ENCODE data around the gene ATPAF1. TPM values are rescaled to one million over a fixed set of nuclear protein-coding genes. Genes with fewer than 3 reads are reported as not detected.

ATPAF1 gene, protein sequence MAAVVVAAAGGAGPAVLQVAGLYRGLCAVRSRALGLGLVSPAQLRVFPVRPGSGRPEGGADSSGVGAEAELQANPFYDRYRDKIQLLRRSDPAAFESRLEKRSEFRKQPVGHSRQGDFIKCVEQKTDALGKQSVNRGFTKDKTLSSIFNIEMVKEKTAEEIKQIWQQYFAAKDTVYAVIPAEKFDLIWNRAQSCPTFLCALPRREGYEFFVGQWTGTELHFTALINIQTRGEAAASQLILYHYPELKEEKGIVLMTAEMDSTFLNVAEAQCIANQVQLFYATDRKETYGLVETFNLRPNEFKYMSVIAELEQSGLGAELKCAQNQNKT
- total RNA-seq, result 38.4 and 49.8 TPM in 2 replicates

DNA sequence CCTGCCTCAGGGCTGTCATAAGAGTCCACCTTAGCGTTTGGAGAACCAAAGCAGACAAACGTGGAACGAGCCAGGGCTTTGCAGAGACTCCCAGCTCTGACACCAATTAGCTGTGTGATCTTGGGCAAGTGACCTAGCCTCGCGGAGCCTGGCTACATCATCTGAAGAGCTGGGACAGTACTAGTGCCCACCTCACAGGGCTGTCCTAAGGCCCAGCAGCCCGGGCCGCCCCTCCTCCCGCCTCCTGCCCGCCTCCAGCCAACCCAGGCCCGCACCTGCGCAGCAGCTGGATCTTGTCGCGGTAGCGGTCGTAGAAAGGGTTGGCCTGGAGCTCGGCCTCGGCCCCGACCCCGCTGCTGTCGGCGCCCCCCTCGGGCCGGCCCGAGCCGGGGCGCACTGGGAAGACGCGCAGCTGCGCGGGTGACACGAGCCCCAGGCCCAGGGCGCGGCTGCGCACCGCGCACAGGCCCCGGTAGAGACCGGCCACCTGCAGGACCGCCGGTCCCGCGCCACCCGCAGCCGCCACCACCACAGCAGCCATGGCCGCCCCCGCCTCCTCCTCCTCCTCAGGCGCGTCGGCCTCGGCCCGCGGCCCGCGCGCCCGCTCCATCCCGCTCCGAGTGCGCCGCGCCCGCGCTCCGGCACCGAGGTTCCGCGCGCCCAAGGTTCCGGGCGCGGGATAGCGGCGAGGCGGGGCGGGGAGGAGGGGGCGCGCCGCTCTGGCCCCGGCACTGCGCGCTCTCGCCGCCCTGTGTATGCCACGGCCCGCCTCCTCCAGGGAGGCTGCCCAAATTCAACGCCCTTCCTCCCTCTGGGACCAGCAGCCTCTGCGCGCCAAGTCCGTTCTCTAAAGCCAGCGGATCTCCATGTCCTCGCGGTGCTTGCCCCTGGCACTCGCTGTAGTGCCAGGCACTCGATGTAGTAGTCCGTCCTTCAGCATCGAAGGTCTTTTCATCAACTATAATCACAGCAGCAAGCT lies at the start of gene ATPAF1:
Gene ATPAF1, minus strand, starts transcription at position 583 of the 979 bp plus-strand sequence. Its CDS starts 42 bp downstream, at position 541.

DNA sequence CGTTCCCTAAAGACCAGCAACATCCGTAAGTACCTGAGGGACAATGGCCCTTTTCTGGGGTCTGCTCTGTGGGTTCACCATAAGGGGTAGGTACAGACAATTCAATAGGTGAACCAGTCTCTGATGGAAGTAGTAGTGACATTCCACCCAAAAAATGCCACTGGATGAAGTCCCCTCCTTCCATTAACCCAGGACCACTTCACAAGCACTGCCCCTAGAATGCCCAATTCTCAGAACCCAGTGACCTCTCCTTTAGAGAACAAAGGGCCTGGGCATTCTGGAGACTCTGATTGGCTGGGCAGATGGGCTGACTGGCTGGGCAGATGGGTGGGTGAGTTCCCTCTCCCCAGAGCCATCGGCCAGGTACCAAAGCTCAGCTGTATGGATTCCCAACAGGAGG lies 3.4 kb upstream of the ATPAF1 start, which contains the start of gene TEX38:
Gene TEX38, plus strand, starts transcription at position 301 of the 400 bp plus-strand sequence. Its CDS starts 81 bp downstream, at position 382.

DNA sequence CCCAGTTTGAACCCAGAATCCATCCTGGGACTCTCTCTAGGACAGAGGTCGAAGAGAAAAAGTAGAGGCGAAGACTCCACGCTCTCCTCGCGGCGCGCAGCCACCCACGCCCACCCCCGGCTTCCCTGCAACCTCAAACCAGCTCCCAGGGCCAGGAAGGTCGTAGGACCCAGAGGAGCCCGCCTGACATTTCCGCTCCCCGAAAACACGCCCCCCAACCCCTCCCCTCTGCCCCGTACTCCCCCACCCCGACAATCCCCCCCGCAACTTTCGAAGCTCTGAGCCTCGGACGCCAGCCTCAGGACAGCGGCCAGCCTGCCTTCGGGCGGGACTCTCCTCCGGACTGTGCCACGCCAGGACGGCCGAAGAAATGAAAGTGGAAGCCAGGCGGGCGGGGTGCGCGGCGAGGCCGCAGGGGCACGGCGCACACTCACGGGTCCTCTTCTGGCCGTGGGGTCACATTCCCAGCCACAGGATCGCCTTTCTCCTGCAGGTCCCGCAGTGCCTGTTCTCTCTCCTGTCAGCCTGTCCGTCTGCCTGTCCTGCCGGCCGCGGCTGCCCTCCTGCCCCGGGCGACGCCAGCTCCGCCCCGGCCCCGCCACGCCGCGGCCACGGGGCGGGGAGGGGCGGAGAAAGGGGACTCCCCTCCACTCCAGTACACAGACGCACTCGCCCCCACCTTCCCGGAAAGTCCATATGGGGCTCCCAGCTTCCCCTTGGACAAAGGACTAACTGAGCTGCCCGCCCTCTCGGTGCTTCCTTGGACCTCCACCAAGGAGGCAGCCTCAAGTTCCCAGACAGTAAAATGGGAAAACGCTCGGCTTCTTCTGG lies 51.7 kb downstream of the ATPAF1 start, which contains the start of gene MOB3C:
Gene MOB3C, minus strand, starts transcription at position 535 of the 831 bp plus-strand sequence. CDS start 3,490 bp downstream, outside the sequence.

DNA sequence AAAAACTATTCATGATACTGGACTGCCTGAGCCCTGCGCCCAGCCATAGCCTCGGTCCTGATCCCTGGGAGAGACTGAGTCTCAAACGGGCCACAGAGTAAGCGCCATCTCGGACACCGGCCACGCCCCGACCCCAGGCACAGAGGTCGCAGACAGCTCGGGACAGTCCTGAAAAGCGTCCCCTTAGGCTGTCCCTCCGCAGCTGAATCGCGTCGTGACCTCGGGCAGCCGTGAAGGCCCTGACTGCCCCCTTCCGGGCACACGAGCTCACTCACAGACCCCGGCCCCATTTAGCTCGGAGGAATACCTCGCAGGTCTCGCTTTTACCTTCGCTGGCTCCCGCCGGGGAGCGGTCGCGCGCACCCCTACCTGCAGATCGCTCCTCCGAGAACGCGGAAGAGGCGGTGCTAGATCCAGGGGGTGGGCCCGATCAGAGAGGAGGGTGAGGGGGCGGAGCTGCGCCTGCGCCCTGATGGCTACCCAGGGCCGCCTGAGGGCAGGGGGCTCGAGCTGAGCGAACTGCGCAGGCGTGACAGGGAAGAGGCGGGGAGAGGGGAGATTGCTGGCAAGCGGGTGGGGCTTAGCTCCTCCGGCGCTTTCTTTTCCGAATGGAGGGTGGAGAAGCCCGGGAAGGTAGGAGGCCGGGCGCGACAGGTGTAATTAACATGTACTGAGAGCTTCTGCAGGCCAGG lies 64.2 kb downstream of the ATPAF1 start, which contains the start of gene MKNK1:
Gene MKNK1, minus strand, starts transcription at position 411 of the 692 bp plus-strand sequence. CDS start 20,941 bp downstream, outside the sequence.

Other genes starting within 250 kb of the ATPAF1 start
- gene DMBX1, start 178.5 kb downstream of the ATPAF1 start, total RNA-seq, result not detected in 2 replicates
- not detected in 2 replicates for gene KNCN, start 116.7 kb downstream of the ATPAF1 start, total RNA-seq
- gene MKNK1, start 64.1 kb downstream of the ATPAF1 start, total RNA-seq, result 8.0 and 21.6 TPM in 2 replicates
- gene MOB3C, start 51.6 kb downstream of the ATPAF1 start, total RNA-seq, result 5.9 and 8.8 TPM in 2 replicates
- gene TEX38, start 3.5 kb upstream of the ATPAF1 start, total RNA-seq, result not detected in 2 replicates
- 36.6 and 44.9 TPM in 2 replicates for gene EFCAB14, start 50.8 kb upstream of the ATPAF1 start, total RNA-seq
- not detected in 2 replicates for gene CYP4B1, start 130.7 kb upstream of the ATPAF1 start, total RNA-seq

Data from epithelial cell of alveolus of lung (primary cell).